K562 (cell line): ENCODE measurements around the gene PHYKPL. TPM values are rescaled to one million over a fixed set of nuclear protein-coding genes. Genes with fewer than 3 reads are reported as not detected.

Source experiments
- ATAC-seq: fragments of 200-7000 bp; cut with Tn5 transposase; 3 replicates; pipeline ENCODE4 v1.9.1; 2020; ENCODE audit warnings: moderate library complexity
- BruUV-seq: library from RNA; stranded (reverse); fragments of 400-500 nt; replicated peaks from 2 replicates; lab custom pipeline; 2021; lab: Mats Ljungman, UMichigan
- CTCF ChIA-PET: fragments of 300-600 bp; formaldehyde crosslinking; extraction: SDS; loops from one replicate; lab custom pipeline; 2021; ENCODE audit warnings: low intra/inter-chr PET ratio; lab: Yijun Ruan, JAX
- POLR2A ChIA-PET: fragments of 300-600, 350-650 bp; sonication (Branson Sonifier 250); formaldehyde crosslinking; extraction: SDS; loops from one replicate; lab custom pipeline; 2021; ENCODE audit warnings: antibody characterized with exemption, inconsistent platforms; lab: Yijun Ruan, JAX
- DNase-seq, 4 experiments: peaks; one replicate each; pipeline versions ENCODE4 v3.0.0 to v3.0.0-alpha.2; 2011 to 2018; ENCODE audit warnings: low spot score in 3 of 4, mixed read lengths in 3 of 4; ENCODE audit errors: extremely low read depth in 1 of 4
- FAIRE-seq: peaks from 2 replicates; lab custom pipeline; 2011; peaks lifted over from hg19 to GRCh38; lab: Jason Lieb, UNC
- H2AFZ ChIP-seq: 2 replicates; pipeline ENCODE4 v1.6.0; 2011; ENCODE audit warnings: low read depth, low read length, control low read depth, inconsistent platforms
- H3K27ac ChIP-seq: fragments of 200-600 bp; 3 replicates; pipeline ENCODE4 v1.8.0; 2011; ENCODE audit warnings: low read depth, mild to moderate bottlenecking, control low read depth, inconsistent platforms, low read length, moderate library complexity, mixed read lengths; ENCODE audit errors: extremely low read depth
- H3K27me3 ChIP-seq, 2 experiments: fragments of 300-600 bp in 1 of 2; 2 replicates in 1 of 2; 3 replicates in 1 of 2; pipeline versions ENCODE4 v1.6.0 to v1.8.0; 2011; ENCODE audit warnings: inconsistent platforms in 2 of 2, low read length in 2 of 2, mild to moderate bottlenecking in 1 of 2, mixed read lengths in 1 of 2, moderate library complexity in 1 of 2; ENCODE audit not compliant: control insufficient read depth in 2 of 2, insufficient read depth in 2 of 2
- H3K36me3 ChIP-seq: fragments of 300-600 bp; 3 replicates; pipeline ENCODE4 v1.8.0; 2011; ENCODE audit warnings: mild to moderate bottlenecking, low read length, inconsistent platforms; ENCODE audit not compliant: control insufficient read depth, insufficient read depth
- H3K4me1 ChIP-seq, 2 experiments: fragments of 200-600 bp in 1 of 2; replicated peaks in 1 of 2; 2 replicates in 1 of 2; 3 replicates in 1 of 2; pipeline versions ENCODE4 v1.5.1 to v1.8.0; 2011; ENCODE audit warnings: inconsistent platforms in 2 of 2, low read length in 2 of 2, mild to moderate bottlenecking in 1 of 2, mixed read lengths in 1 of 2, moderate library complexity in 1 of 2; ENCODE audit not compliant: control insufficient read depth in 2 of 2, insufficient read depth in 2 of 2
- H3K4me2 ChIP-seq: 2 replicates; pipeline ENCODE4 v1.6.1; 2011; ENCODE audit warnings: low read length, control low read depth, inconsistent platforms, mixed read lengths; ENCODE audit not compliant: insufficient read depth
- H3K4me3 ChIP-seq: fragments of 200-600 bp; sonication (generic), shearing (Covaris generic); 2 replicates; pipeline ENCODE4 v1.5.1; 2016; ENCODE audit warnings: control low read depth, inconsistent platforms
- H3K79me2 ChIP-seq: fragments of 200-600 bp; 3 replicates; pipeline ENCODE4 v1.8.0; 2011; ENCODE audit warnings: low read length, inconsistent platforms; ENCODE audit not compliant: control insufficient read depth, insufficient read depth
- H3K9ac ChIP-seq, 2 experiments: 2 replicates each; pipeline versions ENCODE4 v1.6.0 to v1.6.1; 2011; ENCODE audit warnings: low read depth in 2 of 2, low read length in 2 of 2, control low read depth in 1 of 2, inconsistent platforms in 1 of 2, mild to moderate bottlenecking in 1 of 2, mixed read lengths in 1 of 2; ENCODE audit not compliant: insufficient read depth in 1 of 2
- H3K9me1 ChIP-seq: one replicate; pipeline ENCODE4 v1.6.0; 2011; ENCODE audit warnings: inconsistent platforms, mild to moderate bottlenecking, low read length, moderate library complexity; ENCODE audit not compliant: control insufficient read depth, insufficient read depth
- H3K9me3 ChIP-seq: replicated peaks from 2 replicates; pipeline ENCODE4 v1.5.1; 2011; ENCODE audit warnings: low read depth, low read length, inconsistent platforms; ENCODE audit not compliant: control insufficient read depth, insufficient read depth
- H4K20me1 ChIP-seq: replicated peaks from 2 replicates; pipeline ENCODE4 v1.6.1; 2011; ENCODE audit warnings: low read length, inconsistent platforms, mixed read lengths; ENCODE audit not compliant: control insufficient read depth, insufficient read depth
- JUND ChIP-seq, 2 experiments: IDR thresholded peaks; 2 replicates in 1 of 2; 3 replicates in 1 of 2; pipeline ENCODE4 v1.6.1; 2011; ENCODE audit warnings: borderline replicate concordance in 2 of 2, low read depth in 2 of 2, low read length in 2 of 2, improper control_type of control experiment in 1 of 2, missing biosample characterization in 1 of 2, missing genetic modification characterization in 1 of 2, missing genetic modification reagents in 1 of 2
- POLR2A ChIP-seq: fragments of 450-650 bp; conservative IDR thresholded peaks from 2 replicates; pipeline ENCODE4 v1.6.1; 2016
- PRMT5 ChIP-seq: sonication (generic); formaldehyde crosslinking; IDR thresholded peaks from 2 replicates; pipeline ENCODE4 v1.5.0; 2020; ENCODE audit warnings: missing genetic modification reagents
- RBM25 ChIP-seq: fragments of 200-400 bp; formaldehyde crosslinking; IDR thresholded peaks from 2 replicates; pipeline ENCODE4 v1.6.1; 2018; ENCODE audit warnings: low read length, low read depth, moderate library complexity; ENCODE audit not compliant: severe bottlenecking
- RFX1 ChIP-seq: fragments of 450-650 bp; IDR thresholded peaks from 2 replicates; pipeline ENCODE4 v1.6.1; 2016; ENCODE audit warnings: mild to moderate bottlenecking, moderate library complexity
- SIX5 ChIP-seq, 2 experiments: IDR thresholded peaks; 2 replicates each; pipeline ENCODE4 v1.6.1; 2011; ENCODE audit warnings: low read length in 2 of 2, borderline replicate concordance in 1 of 2, low read depth in 1 of 2, mild to moderate bottlenecking in 1 of 2, moderate library complexity in 1 of 2; ENCODE audit not compliant: insufficient read depth in 1 of 2
- XRCC4 ChIP-seq: IDR thresholded peaks from one replicate; pipeline ENCODE4 v1.6.1; 2011; ENCODE audit not compliant: insufficient read depth, insufficient read length; ENCODE audit errors: extremely low read depth
- ZNF551 ChIP-seq: fragments of 250-450 bp; sonication (Bioruptor Pico); IDR thresholded peaks from 2 replicates; pipeline ENCODE4 v1.5.0; 2021; ENCODE audit warnings: mild to moderate bottlenecking, moderate library complexity
- WGBS: fragments of 100-300 bp; shearing (Covaris generic); methylation state at CpG from one replicate; pipeline ENCODE4 v1.1.6; 2016; ENCODE audit warnings: low coverage, mixed read lengths; ENCODE audit not compliant: insufficient coverage; ENCODE audit errors: missing lambda C conversion rate; 5-methylcytosine and 5-hydroxymethylcytosine counted together
- in situ Hi-C: fragments of 300-500 bp; cut with MboI; formaldehyde crosslinking; loops from 4 replicates; pipeline ENCODE4 v1.15.0; 2018; ENCODE audit warnings: inconsistent platforms, mixed read lengths
- intact Hi-C: fragments of 100-400 bp; cut with micrococcal nuclease; formaldehyde crosslinking; loops from 2 replicates; pipeline ENCODE4 v1.14.2; 2022
- polyA plus RNA-seq, 8 experiments: library from polyadenylated mRNA; depleted of rRNA in 4 of 8; stranded (reverse) in 5 of 8; unstranded in 3 of 8; fragments of >200 nt; fragmentation: Nextera tagmentation in 2 of 8; fragmentation: Illumina TruSeq in 1 of 8; extraction: Ambion mirVana in 2 of 8; extraction: Trizol in 1 of 8; gene quantifications; 2 replicates each; pipeline versions ENCODE4 v1.2.1 to v1.2.3, GENCODE V29; 2011 to 2014; ENCODE audit warnings: inconsistent platforms in 1 of 8, missing spikeins in 1 of 8
- total RNA-seq, 7 experiments: library from RNA; depleted of rRNA in 6 of 7; stranded (reverse); fragments of >200 nt in 6 of 7; fragmentation: Illumina TruSeq in 2 of 7; extraction: Trizol in 2 of 7; gene quantifications; 2 replicates each; pipeline versions ENCODE4 v1.2.1 to v1.2.3, GENCODE V29; 2011 to 2021; ENCODE audit warnings: low replicate concordance in 1 of 7
- TF ChIP-seq, protein P1 (sequence below), 2 experiments: fragments of 450-650 bp in 1 of 2; sonication (generic) in 1 of 2; formaldehyde crosslinking; conservative IDR thresholded peaks; 2 replicates each; pipeline versions ENCODE4 v1.4.0 to v1.8.1; 2020 to 2022; ENCODE audit warnings: mild to moderate bottlenecking in 1 of 2, missing genetic modification reagents in 1 of 2
- TF ChIP-seq, protein P2 (sequence below): sonication (generic); formaldehyde crosslinking; IDR thresholded peaks from 2 replicates; pipeline ENCODE4 v1.8.0; 2022; ENCODE audit warnings: missing genetic modification reagents, mild to moderate bottlenecking, borderline replicate concordance

PHYKPL gene
- total and polyA plus RNA-seq, 9 of the 15 experiments (the other 6 are each of a cell fraction or from before 2014, with no cell fraction given), result 4.7 to 34.7 (median 18.6) TPM

DNA sequence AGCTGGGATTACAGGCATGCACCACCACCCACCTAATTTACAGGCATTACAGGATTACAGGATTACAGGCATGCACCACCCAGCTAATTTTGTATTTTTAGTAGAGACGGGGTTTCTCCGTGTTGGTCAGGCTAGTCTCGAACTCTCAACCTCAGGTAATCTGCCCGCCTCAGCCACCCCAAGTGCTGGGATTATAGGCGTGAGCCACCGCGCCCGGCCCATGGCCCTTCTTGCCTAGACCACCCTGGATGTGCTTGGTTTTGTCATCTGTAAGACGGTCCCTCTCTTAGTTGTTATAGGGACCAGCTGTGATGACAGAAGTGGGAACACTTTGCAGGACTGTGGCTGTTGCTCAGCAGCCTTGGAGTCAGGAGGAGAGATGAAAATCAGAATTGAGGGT, 3.5 kb upstream of the PHYKPL start:
- 88% methylated on average over 9 of the region's 9 CpGs for WGBS
- no TSS peak for BruUV-seq
- Histone ChIP-seq H3K9ac (peak overlapping the region in 1 of 2 experiments; percentile 68; a peak in 1 of 4 replicates), H3K79me2 (peaks cover 14% of the 10 kb centered on the region), H2AFZ (peak overlapping the region; percentile 75), H3K27me3 (no peaks in the 10 kb centered on the region), H3K36me3 (peaks cover 2% of the 10 kb centered on the region; the same call in 2 of the 3 replicates), H3K9me3 (no peaks in the 10 kb centered on the region), H3K4me1 (peaks cover 28 to 43% of the 10 kb centered on the region in 2 experiments), H4K20me1 (no peaks in the 10 kb centered on the region), H3K27ac (no peak overlapping the region), H3K4me2 (peak overlapping the region; percentile 22; the same call in 1 of the 2 replicates), H3K9me1 (no peaks in the 10 kb centered on the region), H3K4me3 (no peak overlapping the region)
- CTCF ChIA-PET, result interaction anchor here (0.5 to 1.3 kb wide), 2 partner anchors 321 to 603 kb away, joined by 3 to 4 read pairs; no protein-coding TSS in a partner anchor
- ATAC-seq, result no peak
- in situ Hi-C loops (no loop called here), intact Hi-C loops (loop anchor here (5.0 kb wide), 2 partner anchors 316 to 601 kb away; no protein-coding TSS in a partner anchor)
- FAIRE-seq, result no peak
- POLR2A ChIA-PET, result interaction anchor here (0.6 to 0.7 kb wide), 2 partner anchors 410 to 412 kb away, joined by 3 read pairs; no protein-coding TSS in a partner anchor
- TF ChIP-seq SIX5 (IDR thresholded peaks at IDR 0.05; ENCODE audit: borderline replicate concordance in 1 of 2, insufficient read depth in 1 of 2, low read depth in 1 of 2, low read length in 2 of 2), result no peak
- TF ChIP-seq, protein P1, sequence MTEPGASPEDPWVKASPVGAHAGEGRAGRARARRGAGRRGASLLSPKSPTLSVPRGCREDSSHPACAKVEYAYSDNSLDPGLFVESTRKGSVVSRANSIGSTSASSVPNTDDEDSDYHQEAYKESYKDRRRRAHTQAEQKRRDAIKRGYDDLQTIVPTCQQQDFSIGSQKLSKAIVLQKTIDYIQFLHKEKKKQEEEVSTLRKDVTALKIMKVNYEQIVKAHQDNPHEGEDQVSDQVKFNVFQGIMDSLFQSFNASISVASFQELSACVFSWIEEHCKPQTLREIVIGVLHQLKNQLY (CRISPR knock-in tag; conservative IDR thresholded peaks at IDR 0.05), result no peak
- no peak for TF ChIP-seq RFX1
- TF ChIP-seq POLR2A, result no peak
- TF ChIP-seq JUND (IDR thresholded peaks at IDR 0.05; ENCODE audit: borderline replicate concordance, low read depth, low read length), result no peak
- no peak for TF ChIP-seq JUND (tag; IDR thresholded peaks at IDR 0.05; ENCODE audit: borderline replicate concordance, low read depth, low read length)
- TF ChIP-seq ZNF551 (CRISPR knock-in tag), result no peak
- TF ChIP-seq, protein P2, sequence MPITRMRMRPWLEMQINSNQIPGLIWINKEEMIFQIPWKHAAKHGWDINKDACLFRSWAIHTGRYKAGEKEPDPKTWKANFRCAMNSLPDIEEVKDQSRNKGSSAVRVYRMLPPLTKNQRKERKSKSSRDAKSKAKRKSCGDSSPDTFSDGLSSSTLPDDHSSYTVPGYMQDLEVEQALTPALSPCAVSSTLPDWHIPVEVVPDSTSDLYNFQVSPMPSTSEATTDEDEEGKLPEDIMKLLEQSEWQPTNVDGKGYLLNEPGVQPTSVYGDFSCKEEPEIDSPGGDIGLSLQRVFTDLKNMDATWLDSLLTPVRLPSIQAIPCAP (CRISPR knock-in tag), result no peak
- no peak for TF ChIP-seq RBM25
- no peak for TF ChIP-seq XRCC4
- no peak for TF ChIP-seq PRMT5
- no peak for DNase-seq
